Aorta (tissue), 5 donors: Measurements from ENCODE around the gene PPP2R2D. TPM values are rescaled to one million over a fixed set of nuclear protein-coding genes. Genes with fewer than 3 reads are reported as not detected.

Experiments
- ATAC-seq: fragments of 200-7000 bp; cut with Tn5 transposase; one replicate; pipeline ENCODE4 v1.9.1; 2022; ENCODE audit warnings: moderate library complexity; ENCODE audit not compliant: low FRiP score
- DNase-seq, 2 donors: peaks; one replicate each; pipeline ENCODE4 v3.0.0-alpha.2; 2020
- H3K27ac ChIP-seq, 2 donors: one replicate each; pipeline ENCODE4 v1.5.1; 2013; ENCODE audit warnings: low read length in 2 of 2, mild to moderate bottlenecking in 2 of 2, moderate library complexity in 2 of 2, control low read depth in 1 of 2, inconsistent platforms in 1 of 2, low read depth in 1 of 2
- H3K27me3 ChIP-seq, 2 donors: one replicate each; pipeline ENCODE4 v1.6.1; 2013; ENCODE audit warnings: control low read depth in 1 of 2, low read length in 1 of 2, mild to moderate bottlenecking in 1 of 2, moderate library complexity in 1 of 2; ENCODE audit not compliant: insufficient read depth in 2 of 2, control insufficient read depth in 1 of 2
- H3K36me3 ChIP-seq, 2 donors: one replicate each; pipeline ENCODE4 v1.6.1; 2013; ENCODE audit warnings: control low read depth in 1 of 2, low read length in 1 of 2, mild to moderate bottlenecking in 1 of 2; ENCODE audit not compliant: insufficient read depth in 2 of 2, control insufficient read depth in 1 of 2
- H3K4me1 ChIP-seq, 2 donors: one replicate each; pipeline ENCODE4 v1.6.1; 2013; ENCODE audit warnings: low read length in 2 of 2, control low read depth in 1 of 2, mild to moderate bottlenecking in 1 of 2, moderate library complexity in 1 of 2; ENCODE audit not compliant: insufficient read depth in 2 of 2, control insufficient read depth in 1 of 2
- H3K4me3 ChIP-seq, 2 donors: one replicate each; pipeline ENCODE4 v1.5.1; 2013; ENCODE audit warnings: low read length in 2 of 2, control low read depth in 1 of 2, mild to moderate bottlenecking in 1 of 2
- H3K9me3 ChIP-seq: one replicate; pipeline ENCODE4 v1.6.1; 2013; ENCODE audit warnings: mild to moderate bottlenecking, low read length; ENCODE audit not compliant: control insufficient read depth
- WGBS, 2 donors: extraction: QIAGEN DNeasy Blood & Tissue Kit; methylation state at CpG; one replicate each; pipeline ENCODE4 v1.1.7; 2013; 5-methylcytosine and 5-hydroxymethylcytosine counted together
- intact Hi-C, 2 donors: fragments of 100-400 bp; cut with DNase I; formaldehyde crosslinking; loops; one replicate each; pipeline versions ENCODE4 v1.14.2 to v1.15.0; 2022
- polyA plus RNA-seq, 2 donors: library from polyadenylated mRNA; stranded (reverse); fragments of 200-250 nt; gene quantifications; one replicate each; pipeline ENCODE4 v1.2.3, GENCODE V29; 2013
- total RNA-seq, 2 donors: library from RNA; stranded (reverse); fragmentation: NEBNext Ultra II Directional; extraction: Animal tissue kit (Norgen Biotek cat#: 25700); gene quantifications; one replicate each; pipeline ENCODE4 v1.2.1, GENCODE V29; 2021
- donor health status: healthy with polysubstance abuse.
- donor health status: Bipolar disorder and iron deficiency.
- donor health status: DM: no; HTN: no; CAD: no.
- donor health status: DM: no; HTN: no; CAD: no.
- donor health status: DM: yes; HTN: yes; CAD: no.

PPP2R2D gene
- total and polyA plus RNA-seq, 4 donors = 14.0 to 29.4 (median 26.1) TPM

GRCh38 chr10:131906269-131906639 is 5.4 kb downstream of the PPP2R2D start:
- H3K27me3 ChIP-seq = no peaks in the 10 kb centered on the region
- no peak for ATAC-seq
- H3K27ac ChIP-seq = no peak overlapping the region
- H3K4me1 ChIP-seq = peaks cover 0 to 5% of the 10 kb centered on the region in 2 donors
- DNase-seq = no peak
- WGBS, 2 donors = 86 to 96% methylated on average over 1 of the region's 1 CpG
- intact Hi-C loops = no loop called here
- H3K9me3 ChIP-seq = no peaks in the 10 kb centered on the region
- peaks cover 0 to 4% of the 10 kb centered on the region in 2 donors for H3K36me3 ChIP-seq
- H3K4me3 ChIP-seq = no peak overlapping the region

GRCh38 chr10:131907679-131908078 is 6.9 kb downstream of the PPP2R2D start:
- H3K4me3 ChIP-seq = no peak overlapping the region
- no peak for DNase-seq
- WGBS, 2 donors = 90 to 91% methylated on average over 8 of the region's 8 CpGs
- no peaks in the 10 kb centered on the region for H3K9me3 ChIP-seq
- ATAC-seq = no peak
- H3K27me3 ChIP-seq = no peaks in the 10 kb centered on the region
- no peak overlapping the region for H3K27ac ChIP-seq
- H3K36me3 ChIP-seq = peaks cover 0 to 4% of the 10 kb centered on the region in 2 donors
- peaks cover 0 to 5% of the 10 kb centered on the region in 2 donors for H3K4me1 ChIP-seq
- intact Hi-C loops = no loop called here

GRCh38 chr10:131908151-131908550 is 7.3 kb downstream of the PPP2R2D start:
- no peaks in the 10 kb centered on the region for H3K9me3 ChIP-seq
- no peak for ATAC-seq
- 82 to 90% methylated on average over 5 of the region's 5 CpGs for WGBS, 2 donors
- no peak for DNase-seq
- H3K36me3 ChIP-seq = peaks cover 0 to 4% of the 10 kb centered on the region in 2 donors
- intact Hi-C loops = no loop called here
- H3K4me3 ChIP-seq = no peak overlapping the region
- no peaks in the 10 kb centered on the region for H3K27me3 ChIP-seq
- H3K27ac ChIP-seq = no peak overlapping the region
- peaks cover 0 to 5% of the 10 kb centered on the region in 2 donors for H3K4me1 ChIP-seq

GRCh38 chr10:131909014-131909808 is 8.4 kb downstream of the PPP2R2D start:
- H3K27ac ChIP-seq = no peak overlapping the region
- no peak overlapping the region for H3K4me3 ChIP-seq
- ATAC-seq (no peak), DNase-seq (peak in 1 of 2 donors; percentile 26)
- 77 to 80% methylated on average over 8 of the region's 8 CpGs for WGBS, 2 donors
- intact Hi-C loops = no loop called here
- H3K27me3 ChIP-seq = no peaks in the 10 kb centered on the region
- H3K4me1 ChIP-seq = peaks cover 0 to 5% of the 10 kb centered on the region in 2 donors
- H3K36me3 ChIP-seq = peaks cover 0 to 4% of the 10 kb centered on the region in 2 donors
- H3K9me3 ChIP-seq = no peaks in the 10 kb centered on the region

GRCh38 chr10:131909929-131910328 is 9.1 kb downstream of the PPP2R2D start:
- Histone ChIP-seq H3K27ac (no peak overlapping the region), H3K27me3 (no peaks in the 10 kb centered on the region), H3K36me3 (peaks cover 0 to 4% of the 10 kb centered on the region in 2 donors), H3K9me3 (no peaks in the 10 kb centered on the region), H3K4me3 (no peak overlapping the region), H3K4me1 (peaks cover 0 to 5% of the 10 kb centered on the region in 2 donors)
- no peak for ATAC-seq
- intact Hi-C loops = no loop called here
- DNase-seq = no peak
- 84 to 85% methylated on average over 11 of the region's 11 CpGs for WGBS, 2 donors

- intact Hi-C loops = no loop called here
- no peak for ATAC-seq
- H3K27me3 ChIP-seq = no peaks in the 10 kb centered on the region
- DNase-seq = no peak
- H3K27ac ChIP-seq = no peak overlapping the region
- H3K4me3 ChIP-seq = no peak overlapping the region
- 76 to 85% methylated on average over 15 of the region's 15 CpGs for WGBS, 2 donors
- H3K4me1 ChIP-seq = peaks cover 0 to 2% of the 10 kb centered on the region in 2 donors
- H3K9me3 ChIP-seq = no peaks in the 10 kb centered on the region
- peaks cover 0 to 1% of the 10 kb centered on the region in 2 donors for H3K36me3 ChIP-seq
Observed at GRCh38 chr10:131910663-131911314, 10.0 kb downstream of the PPP2R2D start.

GRCh38 chr10:131911451-131911850 is 10.6 kb downstream of the PPP2R2D start:
- DNase-seq = no peak
- Histone ChIP-seq H3K36me3 (no peaks in the 10 kb centered on the region), H3K4me3 (no peak overlapping the region), H3K27me3 (no peaks in the 10 kb centered on the region), H3K9me3 (no peaks in the 10 kb centered on the region), H3K27ac (no peak overlapping the region), H3K4me1 (no peaks in the 10 kb centered on the region)
- 80 to 83% methylated on average over 9 of the region's 9 CpGs for WGBS, 2 donors
- intact Hi-C loops = no loop called here
- ATAC-seq = no peak

- ATAC-seq (no peak), DNase-seq (no peak)
- no peaks in the 10 kb centered on the region for H3K27me3 ChIP-seq
- intact Hi-C loops = no loop called here
- no peaks in the 10 kb centered on the region for H3K9me3 ChIP-seq
- no peaks in the 10 kb centered on the region for H3K36me3 ChIP-seq
- no peak overlapping the region for H3K4me3 ChIP-seq
- H3K27ac ChIP-seq = no peak overlapping the region
- WGBS, 2 donors = 97 to 98% methylated on average over 3 of the region's 3 CpGs
- H3K4me1 ChIP-seq = no peaks in the 10 kb centered on the region
Observed at GRCh38 chr10:131912620-131913019, 11.8 kb downstream of the PPP2R2D start.

GRCh38 chr10:131915484-131915883 is 14.7 kb downstream of the PPP2R2D start:
- intact Hi-C loops = no loop called here
- H3K4me3 ChIP-seq = no peak overlapping the region
- H3K9me3 ChIP-seq = no peaks in the 10 kb centered on the region
- ATAC-seq = no peak
- no peaks in the 10 kb centered on the region for H3K27me3 ChIP-seq
- H3K36me3 ChIP-seq = no peaks in the 10 kb centered on the region
- H3K4me1 ChIP-seq = no peaks in the 10 kb centered on the region
- no peak for DNase-seq
- WGBS, 2 donors = 80 to 82% methylated on average over 11 of the region's 11 CpGs
- H3K27ac ChIP-seq = no peak overlapping the region
